ENCODE measurements around the gene CLIC6.

DNA sequence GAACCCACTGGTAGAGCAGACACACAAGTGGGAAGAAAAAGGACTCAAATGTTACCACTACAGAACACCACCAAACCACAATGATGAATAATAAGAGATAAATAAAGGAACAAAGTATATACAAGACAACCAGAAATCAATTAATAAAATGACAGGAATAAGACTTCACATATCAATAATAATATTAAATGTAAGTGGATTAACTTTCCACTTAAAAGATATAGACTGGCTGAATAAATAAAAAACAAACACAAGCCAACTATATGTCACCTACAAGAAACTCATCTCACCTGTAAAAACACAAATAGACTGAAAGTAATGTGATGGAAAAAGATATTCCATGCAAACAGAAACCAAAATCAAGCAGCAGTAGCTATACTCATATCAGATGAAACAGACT lies 6.9 kb upstream of the CLIC6 start:
- TF ChIP-seq POLR2A (IDR thresholded peaks at IDR 0.05; ENCODE audit: low read depth, low read length): no peak
- TF ChIP-seq POLR2AphosphoS5 (IDR thresholded peaks at IDR 0.05; ENCODE audit: low read depth, low read length): no peak
